RKO (cell line): ENCODE data around the gene LNX1.
A peak's percentile ranks its signal among the peaks of the same experiment; 100 is the strongest.

Experiments
- DNase-seq: peaks from one replicate; pipeline ENCODE4 v3.0.0-alpha.2; 2016; ENCODE audit warnings: low spot score

LNX1 gene

GRCh38 chr4:53534684-53535083 lies 56.6 kb downstream of the LNX1 start:
- no peak for DNase-seq

- DNase-seq = no peak
These were observed 58.8 kb downstream of the LNX1 start for GRCh38 chr4:53532521-53532920.

- no peak for DNase-seq
These were observed 59.6 kb downstream of the LNX1 start for GRCh38 chr4:53531585-53532224.

GRCh38 chr4:53529025-53529424 lies 62.3 kb downstream of the LNX1 start:
- no peak for DNase-seq

- DNase-seq = no peak
These were observed 63.4 kb downstream of the LNX1 start for GRCh38 chr4:53527930-53528329.

GRCh38 chr4:53527326-53527725 lies 64.0 kb downstream of the LNX1 start:
- DNase-seq = no peak

- no peak for DNase-seq
These were observed 69.0 kb downstream of the LNX1 start for GRCh38 chr4:53522334-53522733.

GRCh38 chr4:53520116-53520515 lies 71.2 kb downstream of the LNX1 start:
- no peak for DNase-seq

GRCh38 chr4:53518807-53519206 lies 72.5 kb downstream of the LNX1 start:
- DNase-seq = no peak

- no peak for DNase-seq
These were observed 76.2 kb downstream of the LNX1 start for GRCh38 chr4:53515076-53515475.

- no peak for DNase-seq
These were observed 76.8 kb downstream of the LNX1 start for GRCh38 chr4:53514509-53514908.

GRCh38 chr4:53512608-53513007 lies 78.7 kb downstream of the LNX1 start:
- DNase-seq = no peak

- no peak for DNase-seq
These were observed 80.3 kb downstream of the LNX1 start for GRCh38 chr4:53511014-53511413.

GRCh38 chr4:53510321-53510720 lies 81.0 kb downstream of the LNX1 start:
- no peak for DNase-seq

- DNase-seq = no peak
These were observed 82.8 kb downstream of the LNX1 start for GRCh38 chr4:53508446-53508845.

- no peak for DNase-seq
These were observed 83.5 kb downstream of the LNX1 start for GRCh38 chr4:53507671-53508286.

- DNase-seq = no peak
These were observed 84.2 kb downstream of the LNX1 start for GRCh38 chr4:53507058-53507457.

GRCh38 chr4:53505947-53506346 lies 85.3 kb downstream of the LNX1 start:
- peak; percentile 12 for DNase-seq

GRCh38 chr4:53502094-53502493 lies 89.2 kb downstream of the LNX1 start:
- no peak for DNase-seq

- no peak for DNase-seq
These were observed 89.7 kb downstream of the LNX1 start for GRCh38 chr4:53501561-53501960.

- no peak for DNase-seq
These were observed 90.7 kb downstream of the LNX1 start for GRCh38 chr4:53500546-53500945.

- DNase-seq = no peak
These were observed 91.5 kb downstream of the LNX1 start for GRCh38 chr4:53499791-53500190.

GRCh38 chr4:53498706-53499105 lies 92.6 kb downstream of the LNX1 start:
- no peak for DNase-seq
